Measurements from ENCODE around the gene MED12L.

MED12L gene

DNA sequence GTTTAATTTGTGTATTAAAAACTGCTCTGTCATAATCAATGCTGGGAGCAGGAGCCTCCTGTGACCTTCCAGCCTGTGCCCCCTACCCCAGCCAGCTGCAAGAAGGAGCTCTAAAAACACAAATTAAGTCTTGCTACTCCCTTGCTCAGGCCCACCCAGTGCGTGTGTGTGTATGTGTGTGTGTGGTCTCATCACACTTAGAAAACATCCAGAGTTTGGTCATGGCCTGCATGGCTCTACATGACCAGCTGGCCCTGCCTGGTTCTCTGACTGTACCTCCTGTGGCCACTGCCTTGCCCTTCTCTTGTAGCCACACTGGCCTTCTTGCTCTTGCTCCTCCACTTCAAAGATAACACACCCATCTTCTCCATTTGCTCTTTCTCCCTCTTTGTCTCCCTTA is 179.1 kb downstream of the MED12L start:
- DNase-seq: no peak

- peak in 1 of 2 donors; percentile 43 for DNase-seq
Observed at GRCh38 chr3:151265166-151265565, 179.7 kb downstream of the MED12L start.

- DNase-seq: peak; percentile 74 to 76
Observed at GRCh38 chr3:151265866-151266265, 180.4 kb downstream of the MED12L start.

- DNase-seq: no peak
Observed at GRCh38 chr3:151267066-151267465, 181.6 kb downstream of the MED12L start.

DNA sequence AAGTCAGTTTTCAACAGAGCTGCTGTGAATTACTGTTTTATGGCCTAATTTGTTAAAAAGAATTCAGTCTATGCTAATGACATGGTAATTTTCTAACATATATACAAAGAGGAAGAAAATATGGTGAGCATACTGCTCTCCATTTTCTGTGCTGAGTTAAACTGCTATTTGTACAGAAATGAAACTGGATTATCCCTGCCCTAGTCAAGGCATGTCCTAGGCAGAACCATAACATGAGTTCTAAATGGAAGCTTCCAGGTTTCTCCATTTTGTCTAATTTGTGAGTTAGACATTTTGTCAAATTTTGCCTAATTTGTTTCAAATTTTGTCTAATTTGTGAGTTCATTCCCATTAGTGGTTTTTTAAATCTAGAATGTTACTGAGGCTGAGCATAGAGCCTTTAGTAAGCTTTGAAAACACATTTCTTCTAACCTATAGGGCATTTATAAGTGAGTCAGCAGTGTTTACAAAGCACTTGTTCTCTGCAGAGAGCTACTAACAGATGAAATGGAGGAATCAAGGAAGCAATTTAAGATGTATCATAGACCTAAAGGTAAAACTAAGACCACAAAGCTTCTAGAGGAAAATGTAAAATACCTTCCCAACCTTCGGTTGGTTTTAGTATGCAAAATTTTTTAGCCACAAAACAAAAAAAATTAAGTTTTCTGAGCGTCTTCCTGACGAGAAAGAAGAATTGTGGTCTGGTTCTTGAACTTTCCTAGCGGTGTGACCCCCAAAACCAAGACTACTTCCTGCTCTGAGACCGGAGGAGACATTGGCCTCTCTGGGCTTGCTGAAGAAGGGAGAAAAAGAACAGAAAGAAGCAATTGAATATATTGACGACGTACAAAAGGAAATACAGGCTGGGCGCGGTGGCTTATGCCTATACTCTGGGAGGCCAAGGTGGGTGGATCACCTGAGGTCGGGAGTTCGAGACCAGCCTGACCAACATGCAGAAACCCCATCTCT is 183.1 kb downstream of the MED12L start:
- DNase-seq: no peak

- no peak for DNase-seq
Observed at GRCh38 chr3:151269631-151270030, 184.2 kb downstream of the MED12L start.

DNA sequence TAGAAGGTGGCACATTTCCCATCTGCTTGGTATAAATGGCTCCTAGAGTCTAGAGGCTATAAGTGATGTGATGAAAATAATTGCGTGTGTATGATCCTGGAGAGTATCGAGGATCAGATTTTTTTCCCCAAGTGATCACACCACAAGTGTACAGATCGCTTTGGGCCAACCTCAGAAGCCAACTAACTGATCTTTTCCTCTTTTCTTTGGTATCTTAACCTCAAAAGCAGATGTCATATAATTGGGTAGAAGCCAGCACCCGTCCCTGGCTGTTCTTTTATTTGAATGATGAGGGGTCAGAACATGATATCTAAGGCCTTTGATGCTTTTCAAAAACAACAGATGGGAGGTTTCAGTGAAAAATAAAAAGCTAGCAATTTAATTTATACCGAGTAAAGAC is 189.6 kb downstream of the MED12L start:
- DNase-seq: no peak

- no peak for DNase-seq
Observed at GRCh38 chr3:151276038-151276686, 190.7 kb downstream of the MED12L start.

- DNase-seq: no peak
Observed at GRCh38 chr3:151276687-151277042, 191.2 kb downstream of the MED12L start.

DNA sequence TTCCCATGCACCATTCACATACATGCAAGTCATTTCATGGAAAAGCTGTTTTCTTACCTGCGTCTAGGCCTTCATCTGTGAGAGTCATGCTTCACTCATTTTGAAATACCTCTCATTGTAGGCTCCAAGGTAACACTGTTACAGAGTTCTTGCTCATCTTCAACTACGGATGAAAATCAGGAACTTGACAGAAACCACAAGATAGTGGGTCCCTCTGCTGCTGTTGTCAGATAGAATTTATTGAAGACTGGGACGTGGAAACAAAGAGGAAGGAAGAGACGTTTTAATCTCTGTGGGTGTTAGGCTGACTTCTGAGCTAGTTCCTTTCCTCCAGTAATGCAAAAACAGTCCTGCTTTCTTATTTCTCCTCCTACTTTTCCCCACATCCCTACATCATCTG is 192.8 kb downstream of the MED12L start, which contains the start of gene P2RY14:
P2RY14 (minus strand) TSS at position 313 of the 400 bp plus-strand sequence. CDS start 64,226 bp downstream, outside the sequence.
- peak; percentile 67 to 69 for DNase-seq

- no peak for DNase-seq
Observed at GRCh38 chr3:151281671-151282324, 196.3 kb downstream of the MED12L start.

DNA sequence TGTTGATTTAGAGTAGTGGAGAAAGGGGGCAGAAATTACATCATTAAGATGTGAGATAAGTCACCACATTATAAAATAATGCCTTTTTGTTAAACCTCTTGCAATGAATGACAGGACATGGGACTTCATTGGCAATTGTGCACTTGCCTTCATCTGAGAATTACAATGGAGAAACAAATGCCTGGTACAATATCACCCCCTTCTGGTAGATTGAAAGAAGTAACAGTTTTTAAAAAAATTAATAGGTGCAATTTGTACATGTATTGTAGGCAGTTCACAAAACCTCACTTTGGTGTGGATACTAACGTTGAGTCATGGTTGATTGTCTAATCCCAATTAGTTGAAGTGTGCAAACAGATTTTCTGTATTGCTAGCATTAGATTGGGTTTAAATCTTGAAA is 197.5 kb downstream of the MED12L start:
- DNase-seq: peak; percentile 50 to 73

DNA sequence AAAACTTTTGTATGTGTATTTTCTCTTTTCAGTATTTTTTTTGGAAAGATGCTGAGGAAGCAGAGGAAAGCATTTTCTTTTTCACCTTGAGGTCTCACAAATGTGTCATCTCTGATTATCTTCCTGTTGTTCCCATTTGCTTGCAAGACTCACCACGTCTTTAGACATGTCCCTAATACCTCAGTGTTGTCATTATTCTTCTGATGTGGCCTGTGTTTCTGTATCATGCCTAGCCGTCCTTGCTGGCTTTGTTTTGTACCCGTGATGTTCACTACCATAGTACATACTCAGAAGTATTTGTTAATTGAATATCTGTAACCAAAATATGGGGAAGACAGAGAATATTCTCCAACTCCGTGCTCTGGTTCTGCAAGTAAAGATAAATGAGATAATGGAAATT is 197.9 kb downstream of the MED12L start:
- no peak for DNase-seq

GRCh38 chr3:151283907-151284461 is 198.5 kb downstream of the MED12L start:
- peak; percentile 49 to 73 for DNase-seq

DNA sequence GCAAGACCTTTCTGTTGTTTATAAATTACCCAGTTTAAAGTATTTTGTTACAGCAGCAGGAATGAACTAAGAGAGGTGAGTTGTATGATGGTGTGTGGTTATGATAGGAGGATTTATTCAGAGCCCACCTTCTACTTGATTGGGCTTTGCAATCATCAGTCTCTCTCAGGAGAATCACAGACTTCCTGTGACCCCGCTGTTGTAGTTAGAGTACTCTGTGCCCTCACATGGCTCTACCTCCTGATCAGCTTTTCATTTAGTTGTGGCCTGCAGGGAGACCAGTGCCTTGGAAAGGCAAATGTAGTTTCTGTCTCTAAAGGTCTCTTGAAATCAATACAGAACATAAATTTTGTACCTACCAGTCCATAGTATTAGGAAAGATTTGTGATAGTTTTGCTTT is 200.5 kb downstream of the MED12L start:
- DNase-seq: no peak

- DNase-seq: no peak
Observed at GRCh38 chr3:151289445-151289844, 204.0 kb downstream of the MED12L start.

DNA sequence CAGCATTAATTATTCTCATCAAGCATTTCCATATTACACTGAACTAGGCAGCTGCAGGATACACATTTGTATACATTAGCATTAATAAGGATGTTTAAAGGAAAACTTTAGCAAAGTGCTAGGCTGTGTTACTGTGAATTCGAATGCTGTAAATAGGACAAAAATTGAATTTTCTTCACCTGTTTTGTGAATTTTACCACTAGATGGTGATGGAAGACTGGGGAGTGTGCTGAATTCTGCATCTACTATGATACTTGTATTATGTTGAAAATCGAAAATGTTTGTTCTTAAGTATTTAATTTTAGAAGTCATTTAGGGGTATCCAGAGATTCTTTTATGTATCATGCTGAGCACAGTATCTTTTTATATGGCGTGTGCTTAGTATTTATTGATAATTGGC is 205.2 kb downstream of the MED12L start:
- DNase-seq: peak; percentile 21 to 70

GRCh38 chr3:151293127-151293526 is 207.7 kb downstream of the MED12L start:
- no peak for DNase-seq

DNA sequence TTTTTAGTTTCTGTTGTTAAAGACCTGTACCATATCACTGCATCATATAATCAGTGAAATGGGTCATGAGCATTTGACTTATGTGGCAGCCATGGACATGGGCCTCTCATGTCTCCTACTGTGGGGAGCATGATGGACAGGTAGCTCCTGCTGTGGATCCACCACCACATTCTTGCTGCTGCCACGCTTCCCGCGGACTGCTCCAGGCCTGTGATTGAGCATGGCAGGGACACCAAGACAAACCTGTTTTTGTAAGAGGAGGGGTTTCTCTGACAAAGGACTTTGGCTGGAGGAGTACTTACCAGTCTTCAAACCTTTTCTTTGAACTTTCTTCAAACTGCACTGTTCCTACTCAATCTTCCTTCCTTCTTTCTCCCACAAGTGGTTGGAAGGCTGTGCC is 210.8 kb downstream of the MED12L start:
- no peak for DNase-seq

GRCh38 chr3:151297429-151297828 is 212.0 kb downstream of the MED12L start:
- no peak for DNase-seq

DNA sequence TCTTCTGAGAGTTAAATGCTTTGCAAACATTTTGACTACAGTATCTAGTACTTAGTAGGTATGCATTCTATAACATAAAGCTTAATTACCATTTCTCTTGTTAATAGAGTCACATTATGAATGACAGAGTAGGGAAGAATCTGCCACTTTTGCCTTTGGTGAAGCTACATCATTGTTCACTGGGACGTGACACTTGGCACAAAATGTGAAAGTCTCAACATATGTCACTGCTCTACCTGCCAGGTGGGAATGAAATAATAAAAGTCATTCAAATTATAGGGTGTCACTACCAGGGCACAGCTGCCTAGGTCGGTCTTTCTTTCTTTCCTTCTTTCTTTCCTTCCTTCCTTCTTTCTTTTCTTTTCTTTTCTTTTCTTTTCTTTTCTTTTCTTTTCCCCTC is 213.5 kb downstream of the MED12L start:
- no peak for DNase-seq

- DNase-seq: peak in 1 of 2 donors; percentile 49
Observed at GRCh38 chr3:151300539-151300938, 215.1 kb downstream of the MED12L start.

DNA sequence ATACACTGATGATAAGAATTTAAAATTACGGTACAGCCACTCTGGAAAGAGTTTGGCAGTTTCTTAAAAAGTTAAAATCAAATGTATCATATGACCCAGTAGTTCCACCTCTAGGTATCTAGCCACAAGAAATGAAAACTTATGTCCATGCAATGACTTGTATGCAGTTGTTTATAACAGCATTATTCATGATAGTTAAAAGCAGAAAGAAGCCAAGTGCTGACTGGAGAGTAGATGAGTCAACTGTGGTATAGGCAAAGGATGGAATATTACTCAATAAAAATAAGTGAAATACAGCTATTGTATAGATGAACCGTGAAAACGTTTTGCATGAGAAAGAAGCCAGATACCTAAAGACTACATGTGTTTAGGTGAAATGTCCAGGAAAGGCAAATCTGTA is 216.3 kb downstream of the MED12L start:
- DNase-seq: peak in 1 of 2 donors; percentile 14

All from inflammatory macrophage treated with lipopolysaccharide for 1 hour (primary cell).